CD8-positive, alpha-beta memory T cell (primary cell): ENCODE data around the gene OR7C1. TPM values are rescaled to one million over a fixed set of nuclear protein-coding genes. Genes with fewer than 3 reads are reported as not detected.
"Not testable (repeated sequence)": the region's sequence is repeated elsewhere in the genome, so short reads cannot be mapped to it uniquely, and the experiment has no call there.

Experiments used
- CTCF ChIA-PET: fragments of 350-600 bp; sonication (Branson Sonifier 250); formaldehyde crosslinking; loops from one replicate; lab custom pipeline; 2021; ENCODE audit warnings: antibody characterized with exemption; lab: Charles Lee
- POLR2A ChIA-PET: fragments of 350-600 bp; sonication (Branson Sonifier 250); formaldehyde crosslinking; loops from one replicate; lab custom pipeline; 2021; ENCODE audit warnings: antibody characterized with exemption; lab: Charles Lee
- DNase-seq, 5 donors: peaks; one replicate each; pipeline versions ENCODE4 v3.0.0 to v3.0.0-alpha.2; 2020 to 2022; ENCODE audit warnings: mixed read lengths in 1 of 5
- H3K27ac ChIP-seq: one replicate; pipeline ENCODE4 v1.7.0; 2013; ENCODE audit warnings: low read depth, mild to moderate bottlenecking, low read length, moderate library complexity
- H3K27me3 ChIP-seq: 2 replicates; pipeline ENCODE4 v1.7.0; 2013; ENCODE audit warnings: low read length, mild to moderate bottlenecking; ENCODE audit not compliant: insufficient read depth, poor library complexity, severe bottlenecking
- H3K36me3 ChIP-seq: 2 replicates; pipeline ENCODE4 v1.7.0; 2013; ENCODE audit warnings: mild to moderate bottlenecking, low read length, moderate library complexity; ENCODE audit not compliant: insufficient read depth
- H3K4me1 ChIP-seq: 2 replicates; pipeline ENCODE4 v1.7.0; 2013; ENCODE audit warnings: mild to moderate bottlenecking, low read length, moderate library complexity; ENCODE audit not compliant: insufficient read depth
- H3K4me3 ChIP-seq: 2 replicates; pipeline ENCODE4 v1.7.0; 2013; ENCODE audit warnings: mild to moderate bottlenecking, low read length
- H3K9me3 ChIP-seq: 2 replicates; pipeline ENCODE4 v1.7.0; 2013; ENCODE audit warnings: mild to moderate bottlenecking, low read length
- H3K27ac Mint-ChIP-seq, 8 donors: one replicate each; pipeline ENCODE4 v1.8.0; 2020 to 2021; ENCODE audit warnings: mixed read lengths in 8 of 8, mild to moderate bottlenecking in 6 of 8, inconsistent platforms in 3 of 8, moderate library complexity in 3 of 8
- H3K27me3 Mint-ChIP-seq, 2 donors: one replicate each; pipeline ENCODE4 v1.8.0; 2020 to 2021; ENCODE audit warnings: mixed read lengths in 2 of 2, mild to moderate bottlenecking in 1 of 2, moderate library complexity in 1 of 2
- H3K36me3 Mint-ChIP-seq, 3 donors: one replicate each; pipeline ENCODE4 v1.8.0; 2020 to 2021; ENCODE audit warnings: mixed read lengths in 3 of 3, inconsistent platforms in 1 of 3, mild to moderate bottlenecking in 1 of 3
- H3K4me1 Mint-ChIP-seq, 3 donors: one replicate each; pipeline ENCODE4 v1.8.0; 2020 to 2021; ENCODE audit warnings: mixed read lengths in 3 of 3, inconsistent platforms in 1 of 3, mild to moderate bottlenecking in 1 of 3
- H3K4me3 Mint-ChIP-seq, 7 donors: one replicate each; pipeline ENCODE4 v1.8.0; 2020 to 2021; ENCODE audit warnings: mixed read lengths in 7 of 7, mild to moderate bottlenecking in 6 of 7, moderate library complexity in 4 of 7, inconsistent platforms in 2 of 7
- H3K9me3 Mint-ChIP-seq, 5 donors: one replicate each; pipeline ENCODE4 v1.8.0; 2020 to 2022; ENCODE audit warnings: mixed read lengths in 5 of 5, mild to moderate bottlenecking in 3 of 5, moderate library complexity in 2 of 5, inconsistent platforms in 1 of 5
- polyA plus RNA-seq: library from polyadenylated mRNA; unstranded; fragments of 300-500 nt; fragmentation: Illumina TruSeq; gene quantifications from one replicate; pipeline ENCODE4 v1.2.3, GENCODE V29; 2021
- total RNA-seq, 2 experiments: library from RNA; stranded (reverse); gene quantifications; one replicate each; pipeline ENCODE4 v1.2.3, GENCODE V29; 2021

The OR7C1 gene
- total and polyA plus RNA-seq, 3 experiments from 2014 or later = not detected

GRCh38 chr19:14798760-14799159 lies 36.2 kb downstream of the OR7C1 start:
- no peak for DNase-seq
- no peaks in the 10 kb centered on the region for H3K9me3 ChIP-seq
- no peaks in the 10 kb centered on the region for H3K9me3 Mint-ChIP-seq
- no peak overlapping the region for H3K4me3 Mint-ChIP-seq
- POLR2A ChIA-PET = no interaction called here
- H3K4me3 ChIP-seq = no peak overlapping the region
- H3K36me3 ChIP-seq = no peaks in the 10 kb centered on the region
- no peaks in the 10 kb centered on the region for H3K36me3 Mint-ChIP-seq
- H3K27me3 ChIP-seq = no peaks in the 10 kb centered on the region
- no peaks in the 10 kb centered on the region for H3K4me1 Mint-ChIP-seq
- peaks cover 9 to 41% of the 10 kb centered on the region in 2 donors for H3K27me3 Mint-ChIP-seq
- H3K27ac Mint-ChIP-seq = no peak overlapping the region
- CTCF ChIA-PET = no interaction called here
- no peak overlapping the region for H3K27ac ChIP-seq
- no peaks in the 10 kb centered on the region for H3K4me1 ChIP-seq

GRCh38 chr19:14796021-14796420 lies 39.0 kb downstream of the OR7C1 start:
- Mint-ChIP-seq H3K4me3 (no peak overlapping the region), H3K27me3 (peaks cover 11 to 47% of the 10 kb centered on the region in 2 donors), H3K9me3 (no peaks in the 10 kb centered on the region), H3K27ac (no peak overlapping the region), H3K36me3 (no peaks in the 10 kb centered on the region), H3K4me1 (no peaks in the 10 kb centered on the region)
- H3K36me3 ChIP-seq = no peaks in the 10 kb centered on the region
- no peaks in the 10 kb centered on the region for H3K9me3 ChIP-seq
- DNase-seq = no peak
- H3K4me3 ChIP-seq = no peak overlapping the region
- no peak overlapping the region for H3K27ac ChIP-seq
- H3K27me3 ChIP-seq = no peaks in the 10 kb centered on the region
- no peaks in the 10 kb centered on the region for H3K4me1 ChIP-seq
- POLR2A ChIA-PET = no interaction called here
- CTCF ChIA-PET = no interaction called here

- Histone ChIP-seq H3K36me3 (no peaks in the 10 kb centered on the region), H3K4me3 (no peak overlapping the region), H3K4me1 (no peaks in the 10 kb centered on the region), H3K9me3 (no peaks in the 10 kb centered on the region), H3K27me3 (no peaks in the 10 kb centered on the region), H3K27ac (no peak overlapping the region)
- no peaks in the 10 kb centered on the region for H3K9me3 Mint-ChIP-seq
- CTCF ChIA-PET = no interaction called here
- peaks cover 10 to 43% of the 10 kb centered on the region in 2 donors for H3K27me3 Mint-ChIP-seq
- no peaks in the 10 kb centered on the region for H3K4me1 Mint-ChIP-seq
- no peak for DNase-seq
- H3K36me3 Mint-ChIP-seq = no peaks in the 10 kb centered on the region
- POLR2A ChIA-PET = no interaction called here
- H3K4me3 Mint-ChIP-seq = no peak overlapping the region
- H3K27ac Mint-ChIP-seq = no peak overlapping the region
Measured at GRCh38 chr19:14795078-14795721, 39.8 kb downstream of the OR7C1 start.

GRCh38 chr19:14792250-14792649 lies 42.7 kb downstream of the OR7C1 start:
- H3K4me1 Mint-ChIP-seq, H3K27me3 ChIP-seq, H3K4me3 ChIP-seq, H3K27ac ChIP-seq, H3K9me3 ChIP-seq, H3K9me3 Mint-ChIP-seq, H3K36me3 Mint-ChIP-seq, CTCF ChIA-PET, H3K4me1 ChIP-seq, H3K27ac Mint-ChIP-seq, H3K4me3 Mint-ChIP-seq, DNase-seq, H3K36me3 ChIP-seq, POLR2A ChIA-PET: not testable (repeated sequence)
- H3K27me3 Mint-ChIP-seq = peaks cover 11 to 51% of the 10 kb centered on the region in 2 donors

- POLR2A ChIA-PET = no interaction called here
- peaks cover 8 to 44% of the 10 kb centered on the region in 2 donors for H3K27me3 Mint-ChIP-seq
Measured at GRCh38 chr19:14786421-14786851, 48.5 kb downstream of the OR7C1 start.

GRCh38 chr19:14785102-14785793 lies 49.7 kb downstream of the OR7C1 start:
- DNase-seq, H3K9me3 ChIP-seq, H3K9me3 Mint-ChIP-seq, H3K27me3 ChIP-seq, H3K36me3 Mint-ChIP-seq, CTCF ChIA-PET, POLR2A ChIA-PET, H3K4me3 ChIP-seq, H3K36me3 ChIP-seq: not testable (repeated sequence)
- Histone ChIP-seq H3K4me1 (peaks cover 11% of the 10 kb centered on the region), H3K27ac (peak overlapping the region; percentile 16)
- Mint-ChIP-seq H3K27me3 (peaks cover 8 to 42% of the 10 kb centered on the region in 2 donors), H3K27ac (peak overlapping the region in 2 of 8 donors; percentile 70 to 83), H3K4me3 (peak overlapping the region in 1 of 7 donors; percentile 17), H3K4me1 (peaks cover 12 to 16% (median 13%) of the 10 kb centered on the region in 3 donors)

More at GRCh38 chr19:14786421-14786851, 48.5 kb downstream of the OR7C1 start:
- Mint-ChIP-seq H3K9me3 (peaks cover 0 to 8% (median 1%) of the 10 kb centered on the region in 5 donors), H3K36me3 (no peaks in the 10 kb centered on the region), H3K4me1 (peaks cover 12 to 16% (median 13%) of the 10 kb centered on the region in 3 donors), H3K27ac (no peak overlapping the region), H3K4me3 (no peak overlapping the region)
- Histone ChIP-seq H3K27ac (no peak overlapping the region), H3K9me3 (no peaks in the 10 kb centered on the region), H3K27me3 (no peaks in the 10 kb centered on the region), H3K4me3 (no peak overlapping the region), H3K4me1 (peaks cover 11% of the 10 kb centered on the region), H3K36me3 (no peaks in the 10 kb centered on the region)
- DNase-seq = no peak
- CTCF ChIA-PET = no interaction called here

- H3K4me3 ChIP-seq, H3K9me3 Mint-ChIP-seq, DNase-seq, POLR2A ChIA-PET, H3K27ac Mint-ChIP-seq, CTCF ChIA-PET, H3K36me3 Mint-ChIP-seq, H3K9me3 ChIP-seq, H3K36me3 ChIP-seq, H3K27me3 ChIP-seq, H3K4me3 Mint-ChIP-seq: not testable (repeated sequence)
- Histone ChIP-seq H3K4me1 (peaks cover 11% of the 10 kb centered on the region), H3K27ac (peak overlapping the region; percentile 16)
- Mint-ChIP-seq H3K27me3 (peaks cover 11 to 42% of the 10 kb centered on the region in 2 donors), H3K4me1 (peaks cover 12 to 16% (median 13%) of the 10 kb centered on the region in 3 donors)
Measured at GRCh38 chr19:14784730-14785101, 50.3 kb downstream of the OR7C1 start.

- H3K9me3 ChIP-seq, DNase-seq, H3K36me3 Mint-ChIP-seq, H3K4me3 Mint-ChIP-seq, CTCF ChIA-PET, H3K27me3 ChIP-seq, H3K9me3 Mint-ChIP-seq, H3K36me3 ChIP-seq, H3K4me3 ChIP-seq, H3K27ac Mint-ChIP-seq, POLR2A ChIA-PET: not testable (repeated sequence)
- H3K4me1 Mint-ChIP-seq = peaks cover 12 to 16% (median 13%) of the 10 kb centered on the region in 3 donors
- H3K27me3 Mint-ChIP-seq = peaks cover 11 to 46% of the 10 kb centered on the region in 2 donors
- H3K27ac ChIP-seq = peak overlapping the region; percentile 59
- peaks cover 11% of the 10 kb centered on the region for H3K4me1 ChIP-seq
Measured at GRCh38 chr19:14783410-14783998, 51.5 kb downstream of the OR7C1 start.
